Erythroblast (primary cell): ENCODE measurements around the gene EPN2.

Source experiments
- GATA1 ChIP-seq: IDR thresholded peaks from 2 replicates; pipeline ENCODE4 v1.6.1; 2011; ENCODE audit warnings: low read depth, mild to moderate bottlenecking, control low read depth, low read length, moderate library complexity
- POLR2A ChIP-seq: IDR thresholded peaks from 2 replicates; pipeline ENCODE4 v1.6.1; 2011; ENCODE audit warnings: mild to moderate bottlenecking, low read length

DNA sequence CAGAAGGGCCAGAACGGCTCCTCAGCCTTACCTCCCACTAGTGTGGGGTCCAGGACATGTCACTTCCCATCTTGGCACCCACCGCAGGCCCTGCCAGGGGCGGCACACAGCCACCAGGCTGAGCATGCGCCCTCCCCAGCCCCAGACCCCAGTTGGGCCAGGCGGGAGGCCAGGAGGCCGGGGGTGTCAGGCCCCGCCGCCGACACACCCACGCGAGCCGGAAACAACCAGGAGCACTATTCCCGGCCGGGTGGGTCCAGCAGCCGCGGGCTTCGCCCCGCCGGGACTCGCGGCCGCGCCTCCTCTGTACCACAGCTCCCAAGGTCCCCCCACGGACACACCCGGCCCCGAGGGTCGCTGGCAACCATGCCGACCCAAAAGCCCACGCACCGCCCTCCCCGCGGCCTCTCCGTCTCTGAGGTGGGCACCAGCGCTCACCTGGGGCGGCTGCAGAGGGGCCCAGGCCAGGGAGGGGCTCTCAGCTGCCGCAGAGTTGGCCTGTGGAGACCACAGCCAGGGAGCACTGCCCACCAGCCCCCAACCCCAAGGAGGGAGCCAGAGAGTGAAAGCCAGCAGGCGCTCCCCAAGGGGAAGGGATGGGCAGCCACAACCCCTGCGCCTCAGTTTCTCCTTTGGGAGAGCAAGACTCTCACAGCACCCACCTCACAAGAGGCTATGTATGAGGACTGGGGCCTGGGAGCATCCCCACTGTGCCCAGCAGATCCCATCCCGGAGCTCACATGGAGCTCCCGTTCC, 107.3 kb downstream of the EPN2 start:
- TF ChIP-seq POLR2A (no peak), GATA1 (no peak)
